ENCODE results near the gene TPP1.

GRCh38 chr11:6603287-6604080 is 15.7 kb downstream of the TPP1 start, which contains the start of the genes ILK and RRP8:
- TF ChIP-seq CTCF (IDR thresholded peaks at IDR 0.05 in 4 of 5, conservative IDR thresholded peaks at IDR 0.05 in 1 of 5) (peak in 4 of 5 experiments; percentile 25 to 59 (median 32)), POLR2A (IDR thresholded peaks at IDR 0.05) (peak; percentile 87 to 91)
